Measurements from ENCODE around the gene ZSCAN31. TPM values are rescaled to one million over a fixed set of nuclear protein-coding genes. Genes with fewer than 3 reads are reported as not detected.

Gene ZSCAN31
- polyA plus RNA-seq, 1 experiment = 5.0 TPM

DNA sequence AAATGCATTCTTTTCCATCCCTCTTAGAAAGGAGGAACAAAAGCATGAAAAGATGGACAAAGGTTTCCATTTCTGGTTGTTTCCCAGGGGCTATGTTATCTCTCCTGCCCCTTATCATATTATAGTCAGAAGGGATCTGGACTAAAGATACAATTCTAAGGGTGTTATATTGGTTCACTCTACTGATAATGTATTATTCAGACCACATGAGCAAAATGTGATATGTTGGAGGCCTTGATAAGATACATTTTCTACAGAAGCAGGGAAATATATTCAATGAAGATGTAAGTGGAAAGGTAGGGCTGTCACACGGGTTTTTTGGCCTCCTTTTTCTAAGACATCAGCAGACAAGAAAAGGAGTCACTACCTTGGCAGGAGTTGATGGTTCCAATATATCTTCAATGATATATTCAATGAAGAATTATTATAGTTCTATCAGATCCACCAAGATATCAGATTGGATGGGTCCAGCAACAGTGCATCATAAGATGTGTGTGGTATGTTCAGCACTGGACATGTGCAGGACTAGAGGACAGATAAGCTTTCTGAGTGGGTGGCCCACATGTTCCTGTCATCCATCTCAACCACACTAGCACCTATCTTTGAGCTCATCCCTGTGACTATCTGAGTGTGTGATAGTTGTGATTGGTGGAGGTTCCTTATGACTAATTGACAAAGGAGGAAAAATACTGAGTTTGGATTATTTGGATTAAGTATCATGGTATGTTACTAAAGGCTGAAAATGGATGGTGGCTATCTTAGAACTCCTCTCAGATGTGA is 8.1 kb upstream of the ZSCAN31 start:
- ChIA-PET CTCF (no interaction called here), POLR2A (no interaction called here)
- TF ChIP-seq, protein P1, sequence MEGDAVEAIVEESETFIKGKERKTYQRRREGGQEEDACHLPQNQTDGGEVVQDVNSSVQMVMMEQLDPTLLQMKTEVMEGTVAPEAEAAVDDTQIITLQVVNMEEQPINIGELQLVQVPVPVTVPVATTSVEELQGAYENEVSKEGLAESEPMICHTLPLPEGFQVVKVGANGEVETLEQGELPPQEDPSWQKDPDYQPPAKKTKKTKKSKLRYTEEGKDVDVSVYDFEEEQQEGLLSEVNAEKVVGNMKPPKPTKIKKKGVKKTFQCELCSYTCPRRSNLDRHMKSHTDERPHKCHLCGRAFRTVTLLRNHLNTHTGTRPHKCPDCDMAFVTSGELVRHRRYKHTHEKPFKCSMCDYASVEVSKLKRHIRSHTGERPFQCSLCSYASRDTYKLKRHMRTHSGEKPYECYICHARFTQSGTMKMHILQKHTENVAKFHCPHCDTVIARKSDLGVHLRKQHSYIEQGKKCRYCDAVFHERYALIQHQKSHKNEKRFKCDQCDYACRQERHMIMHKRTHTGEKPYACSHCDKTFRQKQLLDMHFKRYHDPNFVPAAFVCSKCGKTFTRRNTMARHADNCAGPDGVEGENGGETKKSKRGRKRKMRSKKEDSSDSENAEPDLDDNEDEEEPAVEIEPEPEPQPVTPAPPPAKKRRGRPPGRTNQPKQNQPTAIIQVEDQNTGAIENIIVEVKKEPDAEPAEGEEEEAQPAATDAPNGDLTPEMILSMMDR (IDR thresholded peaks at IDR 0.05; ENCODE audit: low read depth, low read length) = no peak
- Histone ChIP-seq H3K4me3 (ENCODE audit: low read depth, low read length) (no peak overlapping the region), H3K27ac (ENCODE audit: low read depth, low read length) (no peak overlapping the region), H3K27me3 (ENCODE audit: control insufficient read depth, insufficient read depth, low read length) (peaks cover 16% of the 10 kb centered on the region), H3K9me3 (ENCODE audit: control insufficient read depth, insufficient read depth, low read length) (no peaks in the 10 kb centered on the region; the same call in 1 of the 2 replicates)
- DNase-seq (ENCODE audit: low read depth, low spot score) = no peak

DNA sequence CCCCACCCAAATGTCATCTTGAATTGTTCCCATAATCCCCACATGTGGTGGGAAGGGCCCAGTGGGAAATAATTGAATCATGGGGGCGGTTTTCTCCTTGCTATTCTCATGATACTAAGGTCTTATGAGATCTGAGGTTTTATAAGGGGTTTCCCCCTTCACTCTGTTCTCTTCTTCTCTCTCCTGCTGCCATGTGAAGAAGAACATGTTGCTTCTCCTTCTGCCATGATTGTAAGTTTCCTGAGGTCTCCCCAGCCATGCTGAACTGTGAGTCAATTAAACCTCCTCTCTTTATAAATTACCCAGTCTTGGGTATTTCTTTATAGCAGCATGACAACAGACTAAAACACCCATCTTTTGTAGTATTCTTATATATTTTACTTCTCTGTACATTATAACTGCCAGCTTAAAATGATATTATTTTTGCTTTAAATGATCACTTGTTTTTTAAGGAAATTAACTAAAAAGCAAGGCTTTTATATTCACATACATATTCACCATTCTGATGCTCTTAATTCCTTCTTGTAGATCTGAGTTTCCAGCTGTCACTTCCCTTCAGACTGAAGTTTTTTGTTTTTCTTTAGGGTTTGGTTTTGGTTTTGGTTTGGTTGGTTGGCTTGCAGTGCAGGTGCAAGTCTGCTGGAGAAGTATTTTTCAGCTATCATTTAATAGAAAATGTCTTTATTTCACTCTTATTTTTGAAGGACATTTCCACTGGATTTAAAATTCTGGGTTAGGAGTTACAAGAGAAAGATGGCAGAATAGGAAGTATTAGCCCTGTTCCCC is 4.6 kb upstream of the ZSCAN31 start:
- Histone ChIP-seq H3K4me3 (ENCODE audit: low read depth, low read length) (no peak overlapping the region), H3K27ac (ENCODE audit: low read depth, low read length) (no peak overlapping the region), H3K27me3 (ENCODE audit: control insufficient read depth, insufficient read depth, low read length) (peaks cover 9% of the 10 kb centered on the region), H3K9me3 (ENCODE audit: control insufficient read depth, insufficient read depth, low read length) (no peaks in the 10 kb centered on the region; the same call in 1 of the 2 replicates)
- ChIA-PET CTCF (interaction anchor here (0.8 kb wide), 1 partner anchor 14 kb away, joined by 4 read pairs; no protein-coding TSS in a partner anchor), POLR2A (no interaction called here)
- no peak for DNase-seq (ENCODE audit: low read depth, low spot score)
- TF ChIP-seq, protein P1 (IDR thresholded peaks at IDR 0.05; ENCODE audit: low read depth, low read length) = no peak

DNA sequence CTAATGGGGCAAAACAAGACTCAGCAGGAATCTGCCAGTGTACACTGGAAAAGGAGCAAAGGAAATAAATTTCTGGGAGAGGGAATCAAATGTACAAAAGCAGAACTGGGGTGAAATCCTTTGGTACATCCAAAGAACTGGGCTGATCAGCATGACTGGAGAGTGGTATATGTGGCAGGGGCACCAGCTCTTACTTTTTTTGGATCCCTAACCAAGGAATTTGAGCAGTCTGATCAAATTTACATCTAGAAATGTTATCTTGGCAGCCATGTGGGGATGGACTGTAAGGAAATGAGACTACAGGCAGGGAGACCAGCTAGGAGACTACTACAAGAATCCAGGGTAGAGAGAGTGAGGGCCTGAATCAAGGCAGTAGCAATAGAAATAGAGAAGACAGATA is 1.2 kb upstream of the ZSCAN31 start:
- no peaks in the 10 kb centered on the region; the same call in 1 of the 2 replicates for H3K9me3 ChIP-seq (ENCODE audit: control insufficient read depth, insufficient read depth, low read length)
- ChIA-PET POLR2A (no interaction called here), CTCF (no interaction called here)
- DNase-seq (ENCODE audit: low read depth, low spot score) = no peak
- peaks cover 5% of the 10 kb centered on the region for H3K27me3 ChIP-seq (ENCODE audit: control insufficient read depth, insufficient read depth, low read length)
- TF ChIP-seq, protein P1 (IDR thresholded peaks at IDR 0.05; ENCODE audit: low read depth, low read length) = no peak
- peak overlapping the region; percentile 83 for H3K4me3 ChIP-seq (ENCODE audit: low read depth, low read length)
- no peak overlapping the region for H3K27ac ChIP-seq (ENCODE audit: low read depth, low read length)

DNA sequence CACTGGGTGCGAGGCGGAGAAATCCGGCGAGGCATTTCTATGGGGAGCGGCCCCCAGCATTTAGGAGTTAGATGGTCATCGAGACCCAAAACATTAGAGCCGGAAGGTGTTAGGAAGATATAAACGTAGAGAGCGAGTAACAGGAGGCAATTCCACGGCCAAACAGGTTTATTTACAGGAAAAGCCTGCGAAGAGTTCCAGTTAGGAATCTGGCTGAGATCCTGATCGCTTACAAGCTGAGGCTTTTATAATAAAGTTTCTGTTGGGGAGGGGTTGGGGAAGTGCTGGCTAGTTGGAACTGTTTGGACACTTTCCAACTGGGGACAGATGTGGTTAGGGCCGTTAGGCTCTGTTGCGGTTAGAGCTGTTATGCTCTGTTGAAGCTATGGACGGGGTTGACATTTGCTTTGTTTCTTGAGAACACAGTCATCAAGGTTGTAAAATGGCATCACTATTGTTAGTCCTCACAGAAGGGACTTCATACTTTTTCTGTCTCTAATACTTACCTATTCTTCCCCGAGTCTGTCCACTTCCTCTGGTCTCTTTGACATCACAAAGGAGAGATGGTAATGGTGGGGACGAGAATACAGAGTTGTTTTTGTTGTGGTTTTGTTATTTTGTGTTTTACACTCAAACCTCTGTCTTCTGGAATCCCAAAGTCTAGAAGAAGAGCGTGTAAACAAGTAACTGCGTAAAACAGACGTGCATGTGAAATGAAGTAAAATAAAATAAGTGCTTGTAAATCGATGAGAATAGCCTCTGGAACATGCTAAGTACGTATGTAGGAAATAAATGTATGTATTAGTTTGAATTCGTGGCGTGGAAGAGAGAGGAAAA is 554 bp upstream of the ZSCAN31 start:
- CTCF ChIA-PET = interaction anchor here (0.7 to 1.2 kb wide), 2 partner anchors 10 to 20 kb away, joined by 3 to 6 read pairs; no protein-coding TSS in a partner anchor
- Histone ChIP-seq H3K4me3 (ENCODE audit: low read depth, low read length) (peak overlapping the region; percentile 83), H3K27me3 (ENCODE audit: control insufficient read depth, insufficient read depth, low read length) (peaks cover 5% of the 10 kb centered on the region), H3K27ac (ENCODE audit: low read depth, low read length) (peak overlapping the region; percentile 100), H3K9me3 (ENCODE audit: control insufficient read depth, insufficient read depth, low read length) (no peaks in the 10 kb centered on the region; the same call in 1 of the 2 replicates)
- POLR2A ChIA-PET = interaction anchor here (1.2 to 1.5 kb wide), 4 partner anchors 13 to 444 kb away, joined by 4 to 14 read pairs (median 8); partner anchors contain the start of genes ZKSCAN3 and ZKSCAN8
- DNase-seq (ENCODE audit: low read depth, low spot score) = no peak
- TF ChIP-seq, protein P1 (IDR thresholded peaks at IDR 0.05; ENCODE audit: low read depth, low read length) = no peak

Data from AG04450 (cell line).